ENCODE results near the gene GALNT18.

GRCh38 chr11:11268119-11268518 lies 353.7 kb downstream of the GALNT18 start:
- TF ChIP-seq FOXA2 (IDR thresholded peaks at IDR 0.05) (no peak), RXRA (IDR thresholded peaks at IDR 0.05) (no peak), SP1 (IDR thresholded peaks at IDR 0.05) (no peak)
- TF ChIP-seq, protein P1, sequence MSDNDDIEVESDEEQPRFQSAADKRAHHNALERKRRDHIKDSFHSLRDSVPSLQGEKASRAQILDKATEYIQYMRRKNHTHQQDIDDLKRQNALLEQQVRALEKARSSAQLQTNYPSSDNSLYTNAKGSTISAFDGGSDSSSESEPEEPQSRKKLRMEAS (IDR thresholded peaks at IDR 0.05), result no peak
- TF ChIP-seq, protein P2, sequence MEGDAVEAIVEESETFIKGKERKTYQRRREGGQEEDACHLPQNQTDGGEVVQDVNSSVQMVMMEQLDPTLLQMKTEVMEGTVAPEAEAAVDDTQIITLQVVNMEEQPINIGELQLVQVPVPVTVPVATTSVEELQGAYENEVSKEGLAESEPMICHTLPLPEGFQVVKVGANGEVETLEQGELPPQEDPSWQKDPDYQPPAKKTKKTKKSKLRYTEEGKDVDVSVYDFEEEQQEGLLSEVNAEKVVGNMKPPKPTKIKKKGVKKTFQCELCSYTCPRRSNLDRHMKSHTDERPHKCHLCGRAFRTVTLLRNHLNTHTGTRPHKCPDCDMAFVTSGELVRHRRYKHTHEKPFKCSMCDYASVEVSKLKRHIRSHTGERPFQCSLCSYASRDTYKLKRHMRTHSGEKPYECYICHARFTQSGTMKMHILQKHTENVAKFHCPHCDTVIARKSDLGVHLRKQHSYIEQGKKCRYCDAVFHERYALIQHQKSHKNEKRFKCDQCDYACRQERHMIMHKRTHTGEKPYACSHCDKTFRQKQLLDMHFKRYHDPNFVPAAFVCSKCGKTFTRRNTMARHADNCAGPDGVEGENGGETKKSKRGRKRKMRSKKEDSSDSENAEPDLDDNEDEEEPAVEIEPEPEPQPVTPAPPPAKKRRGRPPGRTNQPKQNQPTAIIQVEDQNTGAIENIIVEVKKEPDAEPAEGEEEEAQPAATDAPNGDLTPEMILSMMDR (IDR thresholded peaks at IDR 0.05; ENCODE audit: low read depth, low read length, missing input control), result no peak

Data from liver (tissue), 3 donors.